ENCODE measurements around the gene FNBP1.

DNA sequence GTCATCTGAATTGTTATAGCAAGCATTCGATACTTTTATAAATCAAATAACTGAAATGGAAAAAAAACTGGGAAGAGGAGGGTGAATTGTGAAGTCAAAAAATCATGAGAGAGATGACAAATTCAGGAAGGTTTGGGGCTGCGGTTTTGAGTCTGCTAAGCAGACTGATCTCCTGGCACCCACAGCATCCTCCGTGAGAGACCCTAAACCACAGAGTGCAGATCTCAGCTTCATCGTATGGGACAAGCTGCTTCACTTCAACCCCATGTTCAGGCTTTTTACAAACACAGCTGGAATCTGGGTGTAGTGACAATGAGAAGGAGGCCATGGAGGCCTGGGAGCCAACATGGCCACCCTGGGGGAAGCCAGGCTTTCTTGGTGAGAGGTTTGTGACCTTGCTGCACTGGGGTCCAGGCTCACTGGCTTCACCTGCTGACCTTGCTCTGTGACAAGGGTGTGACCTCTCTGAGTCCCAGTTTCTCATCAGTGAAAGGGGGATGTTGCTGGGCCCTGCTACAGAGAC, 188.3 kb downstream of the FNBP1 start:
- TF ChIP-seq, protein P1, sequence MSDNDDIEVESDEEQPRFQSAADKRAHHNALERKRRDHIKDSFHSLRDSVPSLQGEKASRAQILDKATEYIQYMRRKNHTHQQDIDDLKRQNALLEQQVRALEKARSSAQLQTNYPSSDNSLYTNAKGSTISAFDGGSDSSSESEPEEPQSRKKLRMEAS (CRISPR knock-in tag; IDR thresholded peaks at IDR 0.05): no peak
- TF ChIP-seq, protein P2, sequence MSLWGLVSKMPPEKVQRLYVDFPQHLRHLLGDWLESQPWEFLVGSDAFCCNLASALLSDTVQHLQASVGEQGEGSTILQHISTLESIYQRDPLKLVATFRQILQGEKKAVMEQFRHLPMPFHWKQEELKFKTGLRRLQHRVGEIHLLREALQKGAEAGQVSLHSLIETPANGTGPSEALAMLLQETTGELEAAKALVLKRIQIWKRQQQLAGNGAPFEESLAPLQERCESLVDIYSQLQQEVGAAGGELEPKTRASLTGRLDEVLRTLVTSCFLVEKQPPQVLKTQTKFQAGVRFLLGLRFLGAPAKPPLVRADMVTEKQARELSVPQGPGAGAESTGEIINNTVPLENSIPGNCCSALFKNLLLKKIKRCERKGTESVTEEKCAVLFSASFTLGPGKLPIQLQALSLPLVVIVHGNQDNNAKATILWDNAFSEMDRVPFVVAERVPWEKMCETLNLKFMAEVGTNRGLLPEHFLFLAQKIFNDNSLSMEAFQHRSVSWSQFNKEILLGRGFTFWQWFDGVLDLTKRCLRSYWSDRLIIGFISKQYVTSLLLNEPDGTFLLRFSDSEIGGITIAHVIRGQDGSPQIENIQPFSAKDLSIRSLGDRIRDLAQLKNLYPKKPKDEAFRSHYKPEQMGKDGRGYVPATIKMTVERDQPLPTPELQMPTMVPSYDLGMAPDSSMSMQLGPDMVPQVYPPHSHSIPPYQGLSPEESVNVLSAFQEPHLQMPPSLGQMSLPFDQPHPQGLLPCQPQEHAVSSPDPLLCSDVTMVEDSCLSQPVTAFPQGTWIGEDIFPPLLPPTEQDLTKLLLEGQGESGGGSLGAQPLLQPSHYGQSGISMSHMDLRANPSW (CRISPR knock-in tag; conservative IDR thresholded peaks at IDR 0.05; ENCODE audit: low read depth): no peak
- no peak for TF ChIP-seq ELF4 (CRISPR knock-in tag; IDR thresholded peaks at IDR 0.05; ENCODE audit: low read depth)
